BE2C (cell line): ENCODE results near the gene MSANTD3. TPM values are rescaled to one million over a fixed set of nuclear protein-coding genes. Genes with fewer than 3 reads are reported as not detected.
"Not testable (repeated sequence)": the region's sequence is repeated elsewhere in the genome, so short reads cannot be mapped to it uniquely, and the experiment has no call there.

ENCODE experiments used
- DNase-seq: peaks from one replicate; pipeline ENCODE4 v3.0.0-alpha.2; 2020
- H3K27me3 ChIP-seq: fragments of 250-450 bp; sonication (Bioruptor Pico); 2 replicates; pipeline ENCODE4 v1.5.1; 2020; ENCODE audit warnings: mild to moderate bottlenecking
- H3K36me3 ChIP-seq: fragments of 250-450 bp; sonication (Bioruptor Pico); 2 replicates; pipeline ENCODE4 v1.5.1; 2020; ENCODE audit warnings: mild to moderate bottlenecking
- H3K4me1 ChIP-seq: fragments of 250-450 bp; sonication (Bioruptor Pico); 2 replicates; pipeline ENCODE4 v1.5.1; 2020
- H3K4me3 ChIP-seq: 2 replicates; pipeline ENCODE4 v1.5.1; 2011; ENCODE audit warnings: low read depth, low read length
- H3K9me3 ChIP-seq: fragments of 250-450 bp; sonication (Bioruptor Pico); 2 replicates; pipeline ENCODE4 v1.5.1; 2020
- CTCF ChIP-seq: IDR thresholded peaks from 2 replicates; pipeline ENCODE4 v1.5.1; 2012; ENCODE audit warnings: mild to moderate bottlenecking, low read depth, low read length
- polyA plus RNA-seq: library from polyadenylated mRNA; unstranded; fragments of >200 nt; gene quantifications from one replicate; pipeline ENCODE4 v1.2.1, GENCODE V29; 2012; ENCODE audit warnings: low read depth, missing spikeins; ENCODE audit not compliant: insufficient read length, insufficient read depth

MSANTD3 gene
- polyA plus RNA-seq = 42.3 TPM

DNA sequence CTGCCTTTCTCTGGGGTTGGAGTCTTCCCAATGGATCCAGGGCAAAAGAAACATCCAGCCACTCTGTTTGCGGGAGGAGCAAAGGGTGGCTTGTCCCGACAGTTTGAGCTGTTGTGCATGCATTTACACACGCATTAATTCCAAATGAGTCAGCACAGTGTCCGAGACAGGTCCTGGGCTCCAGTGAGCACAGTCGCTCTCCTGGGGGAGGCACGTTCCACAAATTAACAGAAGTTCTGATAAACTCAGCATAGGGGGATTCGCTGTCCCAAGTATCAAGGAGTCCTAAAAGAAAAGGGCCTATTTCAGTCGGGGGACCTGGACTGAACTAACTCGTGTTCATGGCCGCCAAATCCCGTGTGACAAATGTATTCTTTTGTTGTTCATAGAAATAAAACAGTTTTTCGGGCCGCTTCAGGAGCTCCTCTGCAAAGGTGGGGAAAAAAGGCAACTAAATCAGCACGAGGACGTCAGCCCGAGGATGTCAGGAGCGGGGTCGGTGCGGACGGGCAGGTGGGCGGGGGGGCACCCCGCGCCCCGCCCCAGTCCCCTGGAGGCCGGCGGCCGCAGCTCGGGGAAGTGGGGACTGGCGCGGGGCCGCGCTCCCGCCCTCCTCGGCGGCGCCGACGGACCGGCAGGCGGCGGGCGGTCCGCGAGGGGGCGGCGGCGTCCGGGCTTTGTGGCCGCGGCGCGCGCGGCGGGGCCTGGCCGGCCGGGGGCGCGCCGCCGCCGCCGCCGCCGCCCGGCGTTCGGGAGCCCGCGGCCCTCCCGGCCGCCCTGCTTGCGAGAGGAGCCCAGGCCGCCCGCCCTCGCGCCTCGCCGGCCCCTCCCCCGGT lies at the start of gene MSANTD3:
TSS of gene MSANTD3 (plus strand) at position 614 of the 836 bp plus-strand sequence. CDS start 14,796 bp downstream, outside the sequence.
- Histone ChIP-seq H3K4me3 (peak within 1 kb of the TSS; percentile 87), H3K36me3 (no peaks in the 10 kb centered on the region), H3K9me3 (no peaks in the 10 kb centered on the region), H3K27me3 (no peaks in the 10 kb centered on the region), H3K4me1 (peaks cover 11% of the 10 kb centered on the region)
- no peak for TF ChIP-seq CTCF
- DNase-seq = peak; percentile 77

GRCh38 chr9:100379862-100380261 lies 47.1 kb upstream of the MSANTD3 start:
- no peak for DNase-seq
- H3K4me3 ChIP-seq = no peak overlapping the region
- H3K36me3 ChIP-seq = no peaks in the 10 kb centered on the region
- H3K9me3 ChIP-seq = peaks cover 3% of the 10 kb centered on the region; the same call in 1 of the 2 replicates
- H3K27me3 ChIP-seq = no peaks in the 10 kb centered on the region
- H3K4me1 ChIP-seq = no peaks in the 10 kb centered on the region
- TF ChIP-seq CTCF = no peak

GRCh38 chr9:100392989-100393388 lies 34.0 kb upstream of the MSANTD3 start:
- not testable (repeated sequence) for H3K4me1 ChIP-seq, H3K27me3 ChIP-seq, DNase-seq, H3K36me3 ChIP-seq, H3K9me3 ChIP-seq, H3K4me3 ChIP-seq

DNA sequence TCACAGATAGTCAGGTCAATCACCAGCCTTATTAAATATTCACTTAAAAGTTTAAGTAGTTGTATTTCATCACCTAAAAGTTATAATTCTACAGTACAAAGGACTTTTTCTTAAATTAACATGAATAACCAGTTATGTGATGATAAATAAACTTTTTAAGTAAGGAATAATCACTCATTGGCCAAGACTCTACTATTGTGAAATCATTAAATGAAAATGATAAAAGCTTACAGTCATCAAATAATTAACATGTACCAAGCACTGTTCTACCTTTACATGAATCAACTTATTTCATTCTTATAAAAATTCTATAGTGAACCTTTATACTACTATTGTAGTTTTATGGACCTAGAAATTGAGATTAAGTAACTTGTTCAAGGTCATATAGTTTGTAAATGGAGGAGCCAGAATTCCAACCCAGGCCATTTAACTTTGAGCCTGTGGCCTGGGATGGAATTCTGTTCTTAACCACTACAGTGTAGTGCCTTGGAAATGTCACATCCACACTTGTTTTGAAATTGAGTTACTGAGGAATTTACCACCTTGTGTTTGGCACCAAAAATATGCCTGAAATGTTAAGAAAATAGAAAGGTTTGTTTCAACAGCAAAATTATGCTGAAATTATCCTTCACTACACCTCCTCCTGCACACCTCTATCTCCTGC lies 32.8 kb upstream of the MSANTD3 start:
- Histone ChIP-seq H3K4me1 (no peaks in the 10 kb centered on the region), H3K36me3 (no peaks in the 10 kb centered on the region), H3K27me3 (no peaks in the 10 kb centered on the region), H3K4me3 (no peak overlapping the region), H3K9me3 (no peaks in the 10 kb centered on the region)
- no peak for TF ChIP-seq CTCF
- no peak for DNase-seq

GRCh38 chr9:100394816-100395215 lies 32.1 kb upstream of the MSANTD3 start:
- Histone ChIP-seq H3K27me3 (no peaks in the 10 kb centered on the region), H3K4me1 (no peaks in the 10 kb centered on the region), H3K4me3 (no peak overlapping the region), H3K36me3 (no peaks in the 10 kb centered on the region), H3K9me3 (no peaks in the 10 kb centered on the region)
- no peak for DNase-seq
- TF ChIP-seq CTCF = no peak

GRCh38 chr9:100396769-100397168 lies 30.2 kb upstream of the MSANTD3 start:
- no peak overlapping the region for H3K4me3 ChIP-seq
- H3K9me3 ChIP-seq = no peaks in the 10 kb centered on the region
- no peaks in the 10 kb centered on the region for H3K27me3 ChIP-seq
- H3K36me3 ChIP-seq = no peaks in the 10 kb centered on the region
- no peaks in the 10 kb centered on the region for H3K4me1 ChIP-seq
- DNase-seq = no peak
- no peak for TF ChIP-seq CTCF
